Measurements from ENCODE around the gene GK. TPM values are rescaled to one million over a fixed set of nuclear protein-coding genes. Genes with fewer than 3 reads are reported as not detected.

GK gene
- total RNA-seq, 1 experiment from 2014 or later = 9.8 TPM

DNA sequence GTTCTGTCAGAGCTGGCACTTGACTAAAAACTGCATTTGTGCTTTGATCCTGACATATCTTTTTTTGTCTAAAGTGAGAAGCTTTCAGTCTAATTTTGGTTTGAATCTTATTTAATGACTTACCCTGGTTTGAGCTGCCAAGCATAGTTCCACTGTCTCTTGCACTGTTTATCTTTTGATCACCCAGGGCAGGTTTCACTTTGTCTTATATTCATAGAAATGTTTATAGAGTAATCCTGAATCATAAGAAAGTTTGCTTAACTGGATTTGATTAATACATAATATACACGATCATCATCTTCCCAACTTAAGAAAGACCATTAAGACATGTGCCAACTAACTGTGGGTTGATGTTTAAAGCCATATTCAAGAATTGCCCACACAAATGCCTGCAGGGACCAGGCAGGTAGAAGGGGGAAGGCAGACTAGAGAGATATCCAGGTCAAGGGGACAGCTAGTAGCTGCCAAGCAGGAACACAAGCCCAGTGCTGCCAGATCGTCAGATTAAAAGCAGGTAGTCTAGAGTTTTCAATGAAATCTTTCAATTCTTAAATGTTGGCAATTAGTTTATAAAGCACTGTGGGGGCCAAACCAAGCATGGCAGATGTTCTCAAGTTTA lies 1.9 kb downstream of the GK start:
- Histone ChIP-seq H3K18ac (ENCODE audit: insufficient read length, low read depth, low read length) (no peak overlapping the region), H4K20me1 (ENCODE audit: control insufficient read depth, insufficient read depth, insufficient read length) (no peaks in the 10 kb centered on the region), H3K23ac (ENCODE audit: insufficient read length, low read depth, low read length) (no peak overlapping the region), H4K8ac (replicated peaks; ENCODE audit: insufficient read length, low read depth, low read length) (no peak overlapping the region), H3K4me1 (ENCODE audit: insufficient read depth, low read length) (no peaks in the 10 kb centered on the region; the same call in 1 of the 2 replicates), H3K79me1 (ENCODE audit: insufficient read depth, low read depth, low read length, poor library complexity, severe bottlenecking) (no peaks in the 10 kb centered on the region), H2AFZ (ENCODE audit: low read length) (no peak overlapping the region), H2BK12ac (ENCODE audit: insufficient read length, low read depth, low read length) (no peak overlapping the region), H2BK120ac (ENCODE audit: low read depth, low read length, poor library complexity, severe bottlenecking) (no peak overlapping the region), H3K56ac (ENCODE audit: insufficient read length, low read depth, low read length) (no peak overlapping the region), H3K27me3 (ENCODE audit: insufficient read depth, low read length) (no peaks in the 10 kb centered on the region), H2BK15ac (ENCODE audit: low read depth, low read length) (no peak overlapping the region), H4K5ac (ENCODE audit: insufficient read length, low read depth, low read length) (no peak overlapping the region), H3K9ac (ENCODE audit: extremely low read depth, insufficient read length, low read length) (no peak overlapping the region), H2BK5ac (ENCODE audit: insufficient read length, low read length) (no peak overlapping the region), H3K27ac (ENCODE audit: insufficient read length, low read depth, low read length) (no peak overlapping the region), H4K91ac (ENCODE audit: insufficient read length, low read depth, low read length) (no peak overlapping the region), H3K4me2 (ENCODE audit: insufficient read depth, insufficient read length, low read length) (no peak overlapping the region), H3K14ac (ENCODE audit: insufficient read depth, low read length) (no peak overlapping the region), H3K79me2 (ENCODE audit: insufficient read depth, low read length) (no peaks in the 10 kb centered on the region), H2BK20ac (ENCODE audit: low read depth, low read length, poor library complexity, severe bottlenecking) (no peak overlapping the region), H3K23me2 (ENCODE audit: insufficient read length, low read depth, low read length, poor library complexity, severe bottlenecking) (peaks cover 6% of the 10 kb centered on the region), H3K9me3 (ENCODE audit: control insufficient read depth, low read depth, low read length) (no peaks in the 10 kb centered on the region), H3T11ph (ENCODE audit: low read length) (no peak overlapping the region), H3K4ac (ENCODE audit: low read depth, low read length) (no peak overlapping the region), H2AK5ac (ENCODE audit: insufficient read length, low read length) (no peak overlapping the region)
- Mint-ChIP-seq H3K36me3 (ENCODE audit: insufficient read depth in 1 of 3, low read depth in 3 of 3) (peaks cover 0 to 3% (median 0%) of the 10 kb centered on the region in 3 experiments; a peak in 2 of 7 replicates), H3K27me3 (ENCODE audit: low read depth) (peaks cover 3% of the 10 kb centered on the region), H3K4me1 (peaks cover 15 to 17% of the 10 kb centered on the region in 2 experiments), H3K27ac (peak overlapping the region in 1 of 3 experiments; percentile 79; a peak in 1 of 7 replicates), H3K9me3 (peaks cover 9 to 46% of the 10 kb centered on the region in 2 experiments), H3K4me3 (no peak overlapping the region)
- TF ChIP-seq, protein P1, sequence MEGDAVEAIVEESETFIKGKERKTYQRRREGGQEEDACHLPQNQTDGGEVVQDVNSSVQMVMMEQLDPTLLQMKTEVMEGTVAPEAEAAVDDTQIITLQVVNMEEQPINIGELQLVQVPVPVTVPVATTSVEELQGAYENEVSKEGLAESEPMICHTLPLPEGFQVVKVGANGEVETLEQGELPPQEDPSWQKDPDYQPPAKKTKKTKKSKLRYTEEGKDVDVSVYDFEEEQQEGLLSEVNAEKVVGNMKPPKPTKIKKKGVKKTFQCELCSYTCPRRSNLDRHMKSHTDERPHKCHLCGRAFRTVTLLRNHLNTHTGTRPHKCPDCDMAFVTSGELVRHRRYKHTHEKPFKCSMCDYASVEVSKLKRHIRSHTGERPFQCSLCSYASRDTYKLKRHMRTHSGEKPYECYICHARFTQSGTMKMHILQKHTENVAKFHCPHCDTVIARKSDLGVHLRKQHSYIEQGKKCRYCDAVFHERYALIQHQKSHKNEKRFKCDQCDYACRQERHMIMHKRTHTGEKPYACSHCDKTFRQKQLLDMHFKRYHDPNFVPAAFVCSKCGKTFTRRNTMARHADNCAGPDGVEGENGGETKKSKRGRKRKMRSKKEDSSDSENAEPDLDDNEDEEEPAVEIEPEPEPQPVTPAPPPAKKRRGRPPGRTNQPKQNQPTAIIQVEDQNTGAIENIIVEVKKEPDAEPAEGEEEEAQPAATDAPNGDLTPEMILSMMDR (conservative IDR thresholded peaks at IDR 0.05) = no peak
- no CpG with 5 or more reads among the region's 2 CpGs for WGBS (ENCODE audit: extremely low coverage, insufficient read length, low lambda C conversion rate)
- DNase-seq = no peak
